HG03354 (cell line): ENCODE data around the gene LILRA6.
"Not testable (repeated sequence)": the region's sequence is repeated elsewhere in the genome, so short reads cannot be mapped to it uniquely, and the experiment has no call there.

Experiments used
- ATAC-seq: cut with Tn5 transposase; IDR thresholded peaks from one replicate; pipeline ENCODE4 v1.9.1; 2021; ENCODE audit warnings: mild to moderate bottlenecking; ENCODE audit not compliant: unreplicated experiment, poor library complexity, severe bottlenecking

LILRA6 gene

DNA sequence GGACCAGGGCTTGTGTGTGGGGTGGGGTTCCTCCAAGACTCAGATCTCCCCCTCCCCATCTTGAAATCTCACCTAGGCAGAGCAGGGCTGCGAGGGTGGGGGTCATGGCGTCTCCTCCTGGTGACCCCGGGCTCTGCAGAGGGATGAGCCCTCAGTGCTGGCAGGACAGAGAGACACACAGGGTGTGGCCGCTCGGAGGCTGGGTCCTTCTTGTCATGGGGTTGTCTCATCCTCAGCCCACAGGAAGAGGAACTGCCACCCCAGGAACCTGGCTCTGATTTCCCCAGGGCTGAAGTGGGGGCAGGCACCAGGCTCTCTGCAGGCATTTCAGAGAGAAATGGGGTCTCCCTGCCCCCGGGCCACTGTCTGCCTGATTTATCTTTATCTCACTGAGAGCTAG lies at the start of gene LILRA6:
Gene LILRA6, minus strand, starts transcription at position 145 of the 400 bp plus-strand sequence.
- not testable (repeated sequence) for ATAC-seq

- ATAC-seq, result not testable (repeated sequence)
These were observed 46.6 kb upstream of the LILRA6 start for GRCh38 chr19:54289160-54289559.

DNA sequence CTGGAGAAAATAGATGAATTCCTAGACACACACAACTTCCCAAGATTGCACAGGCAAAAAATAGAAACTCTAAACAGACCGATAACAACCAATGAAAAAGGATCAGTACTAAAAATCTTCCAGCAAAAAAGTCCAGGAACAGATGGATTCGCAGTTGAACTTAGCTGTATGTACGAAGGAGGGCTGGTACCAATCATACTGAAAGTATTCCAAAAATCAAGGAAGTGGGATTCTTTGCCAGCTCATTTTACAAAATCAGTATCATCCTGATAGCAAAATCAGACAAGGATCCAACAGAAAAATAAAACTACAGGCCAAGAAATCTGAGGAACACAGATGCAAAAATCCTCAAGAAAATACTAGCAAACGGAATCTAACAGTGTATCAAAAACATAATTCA lies 44.9 kb upstream of the LILRA6 start:
- no peak for ATAC-seq

DNA sequence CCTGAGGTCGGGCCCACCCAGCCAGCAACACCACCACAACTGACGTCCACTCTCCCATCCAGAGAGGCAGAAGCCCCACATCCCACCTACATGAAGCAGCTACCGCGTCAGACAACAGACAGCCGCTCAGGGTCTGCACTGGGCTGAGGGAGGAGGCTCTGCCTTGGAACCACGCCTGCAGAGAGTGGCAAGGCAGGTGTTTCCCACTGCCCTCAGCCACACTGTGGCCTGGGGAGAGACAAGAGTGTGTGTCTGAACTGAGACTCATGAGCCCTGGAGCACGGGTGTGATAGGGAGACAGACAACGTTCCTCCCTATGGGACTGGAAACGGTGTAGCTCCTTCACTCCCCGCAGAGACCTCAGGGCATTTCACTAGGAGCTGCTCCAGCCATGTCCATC lies 43.7 kb upstream of the LILRA6 start:
- not testable (repeated sequence) for ATAC-seq

DNA sequence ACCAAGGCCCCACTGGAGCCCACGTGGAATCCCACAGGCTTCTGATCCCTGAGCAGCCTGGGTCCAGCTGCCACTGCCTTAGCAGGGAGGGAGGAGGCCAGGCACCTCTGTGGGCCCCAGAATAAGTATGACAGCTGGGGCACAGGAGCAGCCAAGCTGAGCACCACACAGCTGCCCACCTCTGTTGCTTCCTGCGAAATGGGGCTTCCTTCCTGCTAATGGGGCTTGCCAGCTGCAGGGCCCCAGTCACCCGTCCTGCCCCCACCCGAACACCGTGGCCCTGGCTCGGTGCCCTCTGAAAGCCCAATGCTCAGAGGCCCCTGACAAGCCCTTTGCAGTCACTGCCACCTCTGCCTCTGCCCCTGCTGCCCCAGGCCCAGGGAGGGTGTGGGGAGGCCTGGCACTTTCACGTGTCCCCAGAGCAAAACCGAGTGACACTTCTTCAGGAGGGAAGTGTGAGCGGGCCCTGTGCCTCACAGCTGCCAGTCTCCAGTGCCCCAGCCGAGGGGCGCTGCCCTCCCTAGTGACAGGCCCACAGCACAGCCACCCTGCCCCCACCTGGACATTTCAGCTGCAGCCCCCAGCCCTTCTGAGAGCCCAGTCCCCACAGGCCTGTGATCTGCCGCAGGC lies 43.0 kb upstream of the LILRA6 start:
- ATAC-seq, result not testable (repeated sequence)

DNA sequence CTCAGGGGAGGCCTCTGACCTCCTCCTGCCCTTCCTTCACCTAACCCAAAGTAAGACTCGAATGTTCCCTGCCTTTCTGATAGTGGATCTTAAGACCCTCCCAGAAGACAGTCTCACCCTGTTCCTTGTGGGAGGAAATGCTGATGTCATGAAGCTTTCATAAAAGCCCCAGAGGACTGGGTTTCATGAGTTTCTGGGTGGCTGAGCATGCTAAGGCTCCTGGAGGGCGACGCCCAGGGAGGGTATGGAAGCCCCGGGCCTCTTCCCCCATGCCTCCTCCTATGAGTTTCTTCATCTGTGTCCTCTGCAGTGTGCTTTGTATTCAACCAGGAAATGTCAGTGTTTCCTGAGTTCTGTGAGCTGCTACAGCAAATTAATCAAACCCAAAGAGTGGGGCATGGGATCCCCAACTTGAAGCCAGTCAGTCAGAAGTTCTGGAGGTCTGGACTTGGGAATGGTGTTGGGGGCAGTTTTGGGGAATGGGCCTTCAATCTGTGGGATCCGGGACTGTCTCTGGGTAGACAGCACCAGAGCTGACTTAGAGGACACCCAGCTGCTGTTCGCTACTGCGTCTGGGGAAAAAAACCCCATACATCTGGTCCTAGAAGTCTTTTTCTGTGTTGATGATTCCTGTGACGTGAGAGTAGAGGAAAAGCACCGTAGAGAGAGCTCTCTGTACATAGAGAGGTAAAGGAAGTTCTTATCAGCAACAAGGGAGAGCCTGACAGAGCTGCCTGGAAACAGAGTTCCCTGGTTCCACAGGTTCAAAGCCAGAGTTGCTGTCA lies 40.3 kb upstream of the LILRA6 start:
- no peak for ATAC-seq

DNA sequence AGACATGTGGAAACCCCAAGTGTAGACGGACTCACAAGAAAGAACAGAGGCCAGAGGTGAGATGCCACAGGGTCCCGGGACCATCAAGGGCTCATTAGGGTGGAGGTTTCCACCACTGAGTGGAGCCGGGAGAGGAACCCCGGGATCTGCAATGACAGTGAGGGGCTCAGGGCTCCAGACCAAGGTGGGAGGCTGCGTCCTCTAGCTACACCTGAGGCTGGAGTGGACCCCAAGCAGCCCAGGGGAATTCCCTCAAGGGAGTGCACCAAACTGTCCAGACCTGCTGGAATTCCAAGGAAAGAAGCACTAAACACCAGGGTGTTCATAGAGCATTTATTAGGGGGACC lies 39.1 kb upstream of the LILRA6 start:
- ATAC-seq, result not testable (repeated sequence)

DNA sequence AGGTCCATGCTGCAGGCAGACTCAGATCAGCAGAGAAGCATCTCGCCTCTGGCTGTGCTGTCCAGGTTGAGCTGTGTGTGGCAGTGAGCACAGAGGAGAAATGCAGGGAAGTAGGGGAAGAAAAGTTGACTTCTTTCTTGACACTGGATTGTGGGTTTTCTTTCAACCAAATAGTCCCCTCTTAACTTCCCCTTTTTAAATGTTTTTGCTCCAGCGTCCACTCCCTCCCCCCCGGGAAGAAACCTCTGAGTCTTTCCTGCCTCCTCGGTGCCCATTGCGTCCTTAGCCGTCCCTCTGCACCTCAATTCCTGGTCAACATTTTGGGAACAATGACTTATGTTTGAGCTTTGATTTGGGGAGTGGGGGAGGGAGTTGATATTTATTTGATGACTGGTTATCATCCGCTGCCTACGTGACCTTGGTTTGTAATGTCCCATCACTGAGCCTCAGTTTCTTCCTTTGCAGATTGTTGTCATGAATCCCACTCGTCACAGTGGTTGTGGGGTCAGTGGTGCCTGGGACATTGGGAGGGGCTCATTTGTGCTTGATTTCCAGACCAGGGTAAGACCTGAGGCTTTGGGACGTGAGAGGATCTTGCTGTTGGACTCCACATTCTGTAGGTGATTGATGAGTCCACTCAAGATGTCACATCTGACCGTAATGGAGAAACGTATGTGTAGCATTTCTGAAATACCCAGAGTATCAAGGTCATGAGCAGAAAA lies 38.6 kb upstream of the LILRA6 start, which contains the start of gene LILRB2:
Gene LILRB2, minus strand, starts transcription at position 104 of the 722 bp plus-strand sequence. CDS start 614 bp downstream, outside the sequence.
- ATAC-seq, result no peak

DNA sequence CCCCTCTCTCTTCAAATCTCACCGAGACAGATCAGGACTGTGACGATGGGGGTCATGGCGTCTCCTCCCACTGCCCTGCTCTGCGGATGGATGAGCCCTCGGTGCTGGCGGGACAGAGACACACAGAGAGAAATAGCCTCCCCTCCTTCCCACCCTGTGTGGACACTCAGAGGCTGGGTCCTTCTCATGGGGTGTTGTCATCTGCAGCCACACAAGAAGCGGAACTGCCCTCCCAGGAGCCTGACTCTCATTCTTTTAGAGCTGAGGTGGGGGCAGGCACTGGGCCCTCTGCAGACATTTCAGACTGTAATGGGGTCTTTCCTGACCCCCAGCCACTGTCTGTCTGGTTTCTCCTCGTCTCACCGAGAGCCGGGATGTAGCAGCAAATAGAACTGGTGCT lies 37.9 kb upstream of the LILRA6 start:
- not testable (repeated sequence) for ATAC-seq

GRCh38 chr19:54280025-54280424 lies 37.4 kb upstream of the LILRA6 start:
- ATAC-seq, result not testable (repeated sequence)

GRCh38 chr19:54279406-54279962 lies 36.9 kb upstream of the LILRA6 start:
- ATAC-seq, result no peak

DNA sequence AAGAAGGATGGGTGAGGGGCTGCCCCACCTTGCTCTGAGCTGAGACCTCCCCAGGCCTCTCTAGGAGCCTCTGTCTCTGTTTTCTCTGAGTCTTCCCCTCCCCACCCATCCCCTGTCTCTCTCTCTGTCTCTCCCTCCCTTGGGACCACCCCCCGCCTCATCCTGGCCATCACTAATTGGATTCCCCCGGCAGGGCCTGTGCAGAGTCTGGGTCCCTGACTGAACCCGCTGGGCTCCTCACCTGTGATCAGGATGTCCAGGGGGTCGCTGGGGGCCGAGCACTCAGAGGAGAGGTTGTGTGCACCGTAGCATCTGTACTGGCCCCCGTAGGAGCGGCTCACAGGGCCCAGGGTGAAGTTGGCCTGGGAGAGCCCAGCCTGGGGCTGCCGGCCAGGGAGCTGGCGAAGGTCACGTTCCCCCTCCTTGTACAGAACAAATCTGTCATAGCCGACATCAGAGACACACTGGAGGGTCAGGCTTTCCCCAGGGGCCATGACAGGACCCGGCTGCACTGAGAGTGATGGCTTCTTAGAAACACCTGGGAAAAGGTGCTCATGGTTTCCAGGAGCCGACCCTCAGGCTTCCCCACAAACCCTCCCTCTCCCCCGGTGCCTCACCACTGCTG lies 36.1 kb upstream of the LILRA6 start:
- not testable (repeated sequence) for ATAC-seq

GRCh38 chr19:54278056-54278455 lies 35.5 kb upstream of the LILRA6 start:
- not testable (repeated sequence) for ATAC-seq

DNA sequence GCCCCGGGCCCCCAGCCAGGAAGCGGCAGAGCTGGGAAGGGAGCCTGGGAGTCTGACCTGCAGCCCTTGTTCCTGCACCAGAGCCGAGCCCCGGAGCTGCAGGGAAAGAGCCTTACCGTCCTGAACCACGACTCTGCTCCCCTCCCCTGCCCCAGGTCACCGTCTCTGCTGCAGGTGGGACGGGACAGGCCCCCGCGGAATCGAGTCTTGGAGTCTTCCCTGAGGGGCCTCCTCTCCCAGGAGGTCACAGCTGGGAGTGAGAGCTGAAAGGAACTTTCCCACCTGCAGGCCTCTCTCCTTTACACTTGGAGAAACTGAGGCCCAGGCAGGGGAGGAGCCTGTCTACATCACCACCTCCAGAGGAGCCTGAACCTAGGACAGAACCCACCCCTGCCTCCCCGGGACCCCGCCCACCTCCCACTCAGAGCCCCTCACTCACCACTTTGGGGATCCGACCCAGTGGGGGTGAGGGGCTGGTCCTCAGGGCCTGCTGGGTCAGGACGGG lies 34.6 kb upstream of the LILRA6 start:
- ATAC-seq, result not testable (repeated sequence)

DNA sequence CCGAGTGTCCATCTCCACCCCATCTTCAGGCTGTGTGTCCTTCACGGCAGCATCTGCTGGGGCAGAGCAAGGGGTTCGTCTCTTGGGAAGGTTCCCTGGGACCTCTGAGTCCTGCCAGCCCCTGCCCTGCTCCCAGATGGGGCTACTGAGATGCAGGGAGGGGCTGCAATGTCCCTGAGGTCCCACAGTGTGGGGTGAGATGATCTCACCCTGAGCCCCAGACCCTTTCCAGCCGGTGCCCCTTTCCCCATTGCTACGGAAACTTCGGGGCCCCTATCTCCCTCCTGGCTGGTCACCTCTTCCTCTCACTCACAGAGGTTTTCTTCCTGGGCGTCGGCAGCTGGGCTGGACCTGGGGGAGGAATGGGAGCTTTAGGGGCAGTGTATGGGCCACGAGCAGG lies 33.4 kb upstream of the LILRA6 start:
- no peak for ATAC-seq

DNA sequence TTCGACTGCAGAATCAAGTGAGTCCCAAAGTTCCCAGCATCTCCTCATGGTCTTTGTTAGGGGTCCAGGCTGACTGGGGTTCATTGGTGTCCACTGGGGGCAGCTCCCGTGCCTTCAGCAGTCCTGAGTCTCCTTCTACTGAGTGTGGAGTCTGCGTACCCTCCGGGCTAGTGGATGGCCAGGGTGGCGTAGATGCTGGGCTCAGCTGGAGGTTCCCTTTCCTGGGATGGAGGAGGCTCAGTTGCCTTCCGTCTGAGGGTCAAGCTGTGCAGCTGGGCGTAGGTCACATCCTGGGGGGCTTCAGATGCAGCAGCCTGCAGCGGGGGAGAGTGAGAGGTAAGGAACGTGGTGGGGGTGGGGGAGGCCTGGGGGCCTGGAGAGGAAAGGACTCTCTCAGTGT lies 31.9 kb upstream of the LILRA6 start:
- not testable (repeated sequence) for ATAC-seq

DNA sequence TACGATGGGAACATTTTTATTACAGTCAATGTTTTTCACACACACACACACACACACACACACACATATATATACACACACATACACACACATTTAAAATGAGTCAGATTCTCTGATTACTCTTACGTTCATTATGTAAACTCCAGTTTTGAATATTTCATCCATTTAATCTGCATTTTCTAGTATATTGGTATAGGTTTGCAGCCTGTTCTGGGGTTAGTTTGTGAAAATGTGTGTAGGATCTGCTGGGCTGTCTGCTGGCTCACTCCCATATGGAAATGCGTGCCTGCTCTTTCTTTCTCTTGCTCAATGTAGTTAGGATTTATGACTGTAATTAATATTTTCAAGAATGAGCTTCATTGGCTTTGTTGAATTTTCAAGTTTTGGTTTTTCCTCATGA lies 31.2 kb upstream of the LILRA6 start:
- ATAC-seq, result no peak

DNA sequence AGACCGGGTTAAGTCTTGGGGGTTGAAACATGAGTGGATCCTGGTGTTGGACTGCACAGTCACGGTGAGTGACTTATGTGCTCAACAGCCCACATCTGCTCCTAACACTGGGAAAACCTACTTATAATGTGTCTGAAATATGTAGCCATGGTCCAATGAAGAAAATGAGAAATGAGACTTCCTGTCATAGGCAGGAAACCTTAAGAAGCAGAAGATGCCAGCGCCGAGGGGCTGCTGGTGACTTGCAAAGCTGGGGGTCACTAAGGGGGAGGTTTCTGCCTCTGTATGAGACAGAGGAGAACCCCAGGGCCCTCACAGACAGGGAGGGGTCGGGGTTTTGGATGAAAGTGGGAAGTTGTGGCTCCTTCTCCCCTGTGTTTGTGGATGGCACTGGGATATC lies 29.6 kb upstream of the LILRA6 start:
- not testable (repeated sequence) for ATAC-seq

DNA sequence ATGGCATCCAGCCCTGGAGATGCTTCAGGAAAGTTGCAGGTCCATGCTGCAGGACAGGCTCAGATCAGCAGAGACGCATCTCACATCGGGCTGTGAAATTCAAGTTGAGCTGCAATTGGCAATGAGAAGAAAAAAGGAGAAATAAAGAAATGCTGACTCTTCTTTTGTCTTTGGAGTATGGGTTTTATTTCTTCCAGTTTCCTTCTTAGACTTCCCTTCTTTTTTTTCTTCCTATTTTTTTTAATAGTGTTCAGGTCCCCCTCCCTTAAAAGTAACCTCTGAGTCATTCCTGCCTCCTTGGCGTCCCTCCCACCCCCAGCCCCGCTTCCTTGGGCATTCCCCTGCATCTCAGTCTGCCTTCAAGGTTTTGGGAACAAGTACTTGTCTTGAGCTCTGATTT lies 29.0 kb upstream of the LILRA6 start:
- ATAC-seq, result not testable (repeated sequence)

GRCh38 chr19:54271106-54271505 lies 28.5 kb upstream of the LILRA6 start:
- no peak for ATAC-seq
